GM12873 (cell line): ENCODE results near the gene ADAMTS10.

Experiments
- TF ChIP-seq, protein P1 (sequence below): IDR thresholded peaks from 2 replicates; pipeline ENCODE4 v1.5.1; 2012; ENCODE audit warnings: low read depth, mild to moderate bottlenecking, moderate library complexity, low read length, control low read depth; ENCODE audit not compliant: insufficient read depth; ENCODE audit errors: missing control alignments

Gene ADAMTS10

GRCh38 chr19:8611391-8611876, 919 bp upstream of the ADAMTS10 start:
- TF ChIP-seq, protein P1, sequence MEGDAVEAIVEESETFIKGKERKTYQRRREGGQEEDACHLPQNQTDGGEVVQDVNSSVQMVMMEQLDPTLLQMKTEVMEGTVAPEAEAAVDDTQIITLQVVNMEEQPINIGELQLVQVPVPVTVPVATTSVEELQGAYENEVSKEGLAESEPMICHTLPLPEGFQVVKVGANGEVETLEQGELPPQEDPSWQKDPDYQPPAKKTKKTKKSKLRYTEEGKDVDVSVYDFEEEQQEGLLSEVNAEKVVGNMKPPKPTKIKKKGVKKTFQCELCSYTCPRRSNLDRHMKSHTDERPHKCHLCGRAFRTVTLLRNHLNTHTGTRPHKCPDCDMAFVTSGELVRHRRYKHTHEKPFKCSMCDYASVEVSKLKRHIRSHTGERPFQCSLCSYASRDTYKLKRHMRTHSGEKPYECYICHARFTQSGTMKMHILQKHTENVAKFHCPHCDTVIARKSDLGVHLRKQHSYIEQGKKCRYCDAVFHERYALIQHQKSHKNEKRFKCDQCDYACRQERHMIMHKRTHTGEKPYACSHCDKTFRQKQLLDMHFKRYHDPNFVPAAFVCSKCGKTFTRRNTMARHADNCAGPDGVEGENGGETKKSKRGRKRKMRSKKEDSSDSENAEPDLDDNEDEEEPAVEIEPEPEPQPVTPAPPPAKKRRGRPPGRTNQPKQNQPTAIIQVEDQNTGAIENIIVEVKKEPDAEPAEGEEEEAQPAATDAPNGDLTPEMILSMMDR, result no peak

GRCh38 chr19:8610936-8611300, 403 bp upstream of the ADAMTS10 start:
- TF ChIP-seq, protein P1, result no peak

DNA sequence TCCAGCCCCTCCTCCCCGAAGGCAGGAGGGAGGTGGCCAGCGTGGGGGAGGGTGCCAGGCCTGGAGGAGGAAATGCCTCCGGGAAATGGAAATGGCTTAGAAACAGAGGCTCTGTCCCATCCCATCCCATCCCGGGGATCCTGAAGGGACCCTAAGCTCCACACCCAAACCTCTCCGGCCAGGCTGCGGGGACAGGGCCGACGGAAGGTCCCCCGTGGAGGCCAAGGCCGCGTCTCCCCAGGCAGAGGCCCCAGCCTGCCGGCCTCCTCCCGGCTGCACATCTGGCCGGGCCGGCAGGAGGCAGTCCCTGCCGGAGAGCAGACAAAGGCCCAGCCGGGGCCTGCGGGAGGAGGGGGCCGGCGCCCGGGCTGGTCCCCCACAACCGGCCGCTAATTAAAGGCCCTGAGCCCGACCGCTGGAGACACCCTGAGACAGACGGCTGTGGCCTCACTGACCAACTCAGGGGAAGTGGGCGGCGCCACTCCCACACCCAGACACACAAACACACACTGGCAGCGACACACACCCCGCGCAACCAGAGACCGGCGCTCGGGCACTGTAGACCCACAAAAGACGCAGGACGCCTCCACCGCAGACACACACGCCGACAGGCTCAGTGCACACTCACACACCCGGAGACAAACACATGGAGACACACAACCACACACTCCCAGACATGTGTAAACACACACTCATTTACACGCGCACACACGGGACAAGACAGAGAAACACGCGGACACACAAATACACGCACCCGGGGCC, 1.1 kb downstream of the ADAMTS10 start:
- TF ChIP-seq, protein P1, result no peak

- TF ChIP-seq, protein P1, result no peak
These were observed 1.6 kb downstream of the ADAMTS10 start for GRCh38 chr19:8608941-8609278.

GRCh38 chr19:8607386-8607785, 3.1 kb downstream of the ADAMTS10 start:
- TF ChIP-seq, protein P1, result no peak

DNA sequence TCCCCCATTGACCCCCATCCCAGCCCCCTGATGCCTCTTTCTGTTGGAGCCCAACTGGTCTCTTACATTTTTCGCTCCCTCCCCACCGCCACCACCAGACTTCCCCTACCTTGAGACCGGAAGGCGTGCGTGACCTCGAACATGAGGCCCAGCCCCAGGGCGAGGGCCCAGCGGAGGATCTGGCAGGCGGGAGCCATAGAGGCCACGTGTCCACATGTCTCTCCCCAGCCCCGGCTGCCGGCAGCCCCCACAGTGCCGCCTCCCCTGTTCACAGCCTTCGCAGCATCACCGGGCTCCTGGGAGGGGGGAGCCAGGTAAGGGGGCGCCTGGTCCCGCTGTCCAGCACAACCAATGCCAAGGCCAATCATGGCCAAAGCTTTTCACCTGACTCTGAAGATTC, 5.0 kb downstream of the ADAMTS10 start:
- TF ChIP-seq, protein P1, result no peak

DNA sequence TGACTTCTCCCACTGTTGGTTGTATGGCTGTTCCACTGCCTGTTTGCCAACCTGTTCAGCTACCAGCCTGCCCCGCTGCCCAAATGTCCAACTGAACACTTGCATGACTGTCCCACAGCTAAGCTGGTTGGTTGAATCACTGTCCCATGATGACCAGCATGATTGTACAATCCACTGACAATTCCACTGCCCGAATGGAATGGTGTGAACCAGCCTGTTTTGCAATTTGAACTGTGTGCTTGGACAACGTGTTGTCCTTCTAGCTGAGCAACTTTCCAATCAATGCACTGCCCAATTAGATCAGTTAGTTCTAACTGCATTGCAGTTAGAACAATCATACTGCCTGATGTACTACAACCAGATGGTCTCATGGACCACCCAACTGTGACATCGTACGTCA, 8.7 kb downstream of the ADAMTS10 start:
- TF ChIP-seq, protein P1, result no peak

- TF ChIP-seq, protein P1, result no peak
These were observed 9.7 kb downstream of the ADAMTS10 start for GRCh38 chr19:8600816-8601215.
